HEK293T (cell line): ENCODE data around the gene TCF25.

ENCODE experiments used
- ARNT ChIP-seq: fragments of 450-650 bp; IDR thresholded peaks from 2 replicates; pipeline ENCODE4 v1.6.1; 2017; ENCODE audit warnings: mild to moderate bottlenecking
- ELF4 ChIP-seq: fragments of 450-650 bp; IDR thresholded peaks from 2 replicates; pipeline ENCODE4 v1.6.1; 2017; ENCODE audit warnings: antibody characterized with exemption
- FOXA1 ChIP-seq: fragments of 450-650 bp; IDR thresholded peaks from 2 replicates; pipeline ENCODE4 v1.6.1; 2016; ENCODE audit warnings: mild to moderate bottlenecking
- FOXK2 ChIP-seq: fragments of 450-650 bp; IDR thresholded peaks from 2 replicates; pipeline ENCODE4 v1.6.1; 2016; ENCODE audit warnings: mild to moderate bottlenecking
- FOXM1 ChIP-seq: fragments of 450-650 bp; IDR thresholded peaks from 2 replicates; pipeline ENCODE4 v1.6.1; 2017; ENCODE audit warnings: mild to moderate bottlenecking, borderline replicate concordance
- L3MBTL2 ChIP-seq: fragments of 450-650 bp; conservative IDR thresholded peaks from 2 replicates; pipeline ENCODE4 v1.6.1; 2016; ENCODE audit warnings: mild to moderate bottlenecking
- NFRKB ChIP-seq: fragments of 450-650 bp; IDR thresholded peaks from 2 replicates; pipeline ENCODE4 v1.6.1; 2016; ENCODE audit warnings: mild to moderate bottlenecking, moderate library complexity
- SP1 ChIP-seq: fragments of 450-650 bp; IDR thresholded peaks from 2 replicates; pipeline ENCODE4 v1.6.1; 2017
- TARDBP ChIP-seq: fragments of 450-650 bp; IDR thresholded peaks from 2 replicates; pipeline ENCODE4 v1.6.1; 2016
- ZNF384 ChIP-seq: fragments of 450-650 bp; IDR thresholded peaks from 2 replicates; pipeline ENCODE4 v1.6.1; 2016

DNA sequence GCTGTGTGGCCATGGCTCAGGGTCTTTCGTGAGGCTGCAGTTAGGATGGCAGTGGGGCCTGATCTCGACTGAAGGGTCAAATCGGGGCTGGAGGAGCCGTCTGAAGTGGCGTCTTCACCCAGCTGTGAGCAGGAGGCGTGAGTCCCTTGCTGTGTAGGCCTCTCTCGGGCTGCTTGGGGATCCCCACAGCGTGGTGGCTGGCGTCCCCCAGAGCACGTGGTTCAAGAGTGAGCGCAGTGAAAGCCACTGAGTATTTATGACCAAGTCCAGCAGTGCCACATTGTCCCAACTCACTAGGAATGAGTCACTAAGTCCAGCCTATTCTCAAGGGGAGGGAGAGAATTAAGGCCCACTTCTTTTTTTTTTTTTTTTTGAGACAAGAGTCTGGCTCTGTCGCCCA, 11.7 kb upstream of the TCF25 start:
- no peak for TF ChIP-seq FOXK2
- TF ChIP-seq L3MBTL2, result no peak
- no peak for TF ChIP-seq ZNF384
- no peak for TF ChIP-seq FOXM1
- TF ChIP-seq SP1, result no peak
- TF ChIP-seq NFRKB, result no peak
- no peak for TF ChIP-seq FOXA1
- TF ChIP-seq ELF4, result no peak
- no peak for TF ChIP-seq TARDBP
- TF ChIP-seq ARNT, result no peak
